GM10266 (cell line): Measurements from ENCODE around the gene ESYT2.

ENCODE experiments used
- DNase-seq: peaks from one replicate; pipeline ENCODE4 v3.0.0; 2012; ENCODE audit errors: extremely low spot score
- TF ChIP-seq, protein P1 (sequence below): IDR thresholded peaks from 2 replicates; pipeline ENCODE4 v1.5.1; 2012; ENCODE audit warnings: mild to moderate bottlenecking, low read depth; ENCODE audit not compliant: control insufficient read depth, insufficient read depth; ENCODE audit errors: missing control alignments

ESYT2 gene

DNA sequence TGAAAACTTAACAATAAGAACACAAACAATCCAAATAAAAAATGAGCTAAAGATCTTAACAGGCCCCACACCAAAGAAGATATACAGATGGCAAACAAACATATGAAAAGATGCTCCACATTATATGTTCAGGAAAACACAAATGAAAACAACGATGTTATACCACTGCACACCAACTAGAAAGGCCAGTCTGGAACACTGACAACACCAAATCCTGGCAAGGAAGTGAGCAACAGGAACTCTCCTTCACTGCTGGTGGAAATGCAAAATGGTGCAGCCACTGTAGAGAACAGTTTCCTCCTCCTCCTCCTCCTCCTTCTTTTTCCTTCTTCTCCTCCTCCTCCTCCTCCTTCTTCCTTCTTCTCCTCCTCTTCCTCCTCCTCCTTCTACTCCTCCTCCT lies 112.5 kb downstream of the ESYT2 start:
- DNase-seq, result no peak

DNA sequence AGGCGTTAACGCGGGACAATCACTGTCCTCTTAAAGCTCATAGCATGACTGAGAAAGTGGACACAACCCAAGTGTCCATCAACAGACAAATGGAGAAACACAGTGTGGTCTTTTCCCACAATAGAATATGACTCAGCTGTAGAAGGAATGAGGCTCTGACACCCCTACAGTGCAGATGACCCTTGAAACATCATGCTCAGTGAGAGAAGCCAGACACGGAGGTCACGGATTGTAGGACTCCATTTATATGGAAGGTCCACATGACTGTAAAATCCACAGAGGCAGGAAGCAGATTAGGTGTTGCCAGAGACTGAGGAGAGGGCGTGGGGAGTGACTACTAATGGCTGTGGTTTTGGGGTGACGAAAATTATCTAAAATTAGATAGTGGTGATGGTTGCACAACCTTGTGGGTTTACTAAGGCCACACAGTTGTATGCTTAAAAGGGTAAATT lies 118.6 kb downstream of the ESYT2 start:
- TF ChIP-seq, protein P1, sequence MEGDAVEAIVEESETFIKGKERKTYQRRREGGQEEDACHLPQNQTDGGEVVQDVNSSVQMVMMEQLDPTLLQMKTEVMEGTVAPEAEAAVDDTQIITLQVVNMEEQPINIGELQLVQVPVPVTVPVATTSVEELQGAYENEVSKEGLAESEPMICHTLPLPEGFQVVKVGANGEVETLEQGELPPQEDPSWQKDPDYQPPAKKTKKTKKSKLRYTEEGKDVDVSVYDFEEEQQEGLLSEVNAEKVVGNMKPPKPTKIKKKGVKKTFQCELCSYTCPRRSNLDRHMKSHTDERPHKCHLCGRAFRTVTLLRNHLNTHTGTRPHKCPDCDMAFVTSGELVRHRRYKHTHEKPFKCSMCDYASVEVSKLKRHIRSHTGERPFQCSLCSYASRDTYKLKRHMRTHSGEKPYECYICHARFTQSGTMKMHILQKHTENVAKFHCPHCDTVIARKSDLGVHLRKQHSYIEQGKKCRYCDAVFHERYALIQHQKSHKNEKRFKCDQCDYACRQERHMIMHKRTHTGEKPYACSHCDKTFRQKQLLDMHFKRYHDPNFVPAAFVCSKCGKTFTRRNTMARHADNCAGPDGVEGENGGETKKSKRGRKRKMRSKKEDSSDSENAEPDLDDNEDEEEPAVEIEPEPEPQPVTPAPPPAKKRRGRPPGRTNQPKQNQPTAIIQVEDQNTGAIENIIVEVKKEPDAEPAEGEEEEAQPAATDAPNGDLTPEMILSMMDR, result no peak
- DNase-seq, result peak; percentile 50

More for the DNA sequence above, 112.5 kb downstream of the ESYT2 start:
- TF ChIP-seq, protein P1, result no peak

DNA sequence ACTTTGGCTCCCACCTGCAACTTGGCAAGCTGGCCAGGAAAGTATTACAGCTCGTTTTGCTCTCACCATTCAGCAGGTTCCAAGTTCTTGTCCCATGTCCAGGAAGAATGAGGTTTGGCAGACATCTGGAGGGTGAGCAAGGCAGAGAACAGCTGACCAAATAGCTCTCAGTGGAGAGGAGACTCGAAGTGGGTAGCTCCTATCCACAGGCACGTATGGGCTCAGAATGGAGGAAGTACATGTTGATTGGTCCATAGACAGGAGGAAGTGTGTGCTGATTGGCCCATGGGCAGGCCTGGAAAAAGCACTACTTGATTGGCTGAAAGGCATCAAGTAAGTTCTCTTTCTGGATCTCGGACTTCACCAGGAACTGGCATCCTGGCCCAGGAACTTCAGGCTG lies 121.7 kb downstream of the ESYT2 start:
- no peak for DNase-seq
- TF ChIP-seq, protein P1, result no peak

DNA sequence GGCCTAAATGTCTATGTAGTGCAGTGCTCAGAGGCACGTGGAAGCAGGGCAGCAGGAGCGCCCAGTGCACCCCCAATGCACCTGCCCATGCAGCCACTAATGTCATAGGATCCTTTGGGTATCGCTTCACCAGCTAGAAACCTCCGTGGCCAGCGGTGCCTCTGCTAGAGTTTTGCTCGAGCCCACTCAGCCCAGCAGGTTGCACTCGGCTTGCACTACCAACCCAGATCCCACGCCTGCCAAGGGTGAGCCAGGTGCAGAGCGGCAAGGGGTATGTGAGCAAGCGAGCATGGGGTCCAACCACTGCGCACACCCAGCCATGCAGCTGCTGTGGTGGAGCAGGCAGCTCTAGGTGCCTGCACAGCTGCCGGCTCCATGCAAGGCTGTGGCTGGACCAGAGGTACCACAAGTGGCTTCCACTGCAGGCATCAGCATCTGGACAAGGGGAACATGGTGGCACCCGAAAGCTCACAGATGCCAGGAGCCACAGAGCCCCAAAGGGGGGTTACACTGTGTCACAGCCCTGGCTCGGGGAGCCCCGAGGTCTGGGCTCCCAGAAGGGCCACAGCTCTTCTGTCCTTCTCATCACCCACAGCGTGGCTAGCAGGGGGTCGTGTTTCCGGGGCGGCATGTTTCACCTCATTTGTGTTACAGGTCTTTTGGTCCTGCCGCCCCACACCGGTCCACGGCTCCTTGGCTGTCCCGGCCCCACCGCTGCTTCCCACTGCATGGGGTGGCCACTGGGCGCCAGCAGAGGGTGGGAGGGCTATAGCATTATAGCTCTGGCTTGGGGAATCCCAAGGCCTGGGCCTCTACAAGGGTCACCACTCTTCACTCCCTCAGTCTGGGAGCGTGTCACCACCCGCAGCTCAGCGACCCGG lies 122.4 kb downstream of the ESYT2 start:
- TF ChIP-seq, protein P1, result no peak
- DNase-seq, result no peak

DNA sequence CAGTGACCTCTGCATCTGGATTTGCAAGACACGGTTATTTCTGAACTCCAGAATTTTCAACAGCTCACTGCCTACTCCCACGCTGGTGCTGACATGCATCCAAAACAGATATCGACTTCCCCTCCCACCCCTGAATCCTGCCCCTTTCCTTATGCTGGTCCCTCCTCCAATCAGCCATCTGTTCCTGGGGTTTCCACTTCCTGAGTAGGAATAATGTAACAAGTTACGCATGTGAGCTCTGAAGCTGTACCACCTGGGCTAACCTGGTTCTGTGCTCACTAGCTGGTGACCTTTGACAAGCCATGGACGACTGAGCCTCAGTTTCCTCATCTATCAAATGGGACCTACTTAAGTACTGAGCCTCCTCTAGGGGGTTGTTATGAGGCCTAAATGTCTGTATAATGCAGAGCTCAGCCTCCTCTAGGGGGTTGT lies 123.0 kb downstream of the ESYT2 start:
- TF ChIP-seq, protein P1, result no peak

DNA sequence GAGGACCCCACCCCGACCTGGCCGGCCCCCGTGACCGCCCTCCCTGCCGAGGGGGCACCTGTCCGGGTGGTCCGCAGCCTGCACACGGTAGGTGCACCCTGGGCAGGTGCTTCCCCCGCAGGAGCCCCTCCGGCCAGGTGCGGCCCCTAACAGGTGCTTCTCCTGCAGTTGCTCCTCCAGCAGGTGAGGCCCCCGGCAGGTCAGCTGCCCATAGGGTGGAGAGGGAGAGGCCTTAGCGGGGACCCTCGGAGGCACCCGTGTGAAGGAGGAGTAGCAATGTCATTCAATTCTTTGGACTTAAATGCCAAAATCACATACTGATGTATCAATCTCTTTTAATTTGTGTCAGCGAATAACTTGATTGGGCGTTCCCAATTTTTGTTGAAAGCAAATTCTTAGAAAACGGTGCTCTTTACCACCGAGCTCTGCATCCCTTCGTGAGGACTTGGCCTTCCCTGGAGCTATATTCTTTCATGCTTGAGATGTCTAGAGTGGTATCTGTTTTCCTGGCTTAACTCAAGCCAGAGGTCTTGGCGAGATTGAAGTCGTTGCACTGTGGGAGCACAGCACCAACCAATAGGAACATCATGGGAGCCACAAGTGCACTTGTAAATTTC lies 124.0 kb downstream of the ESYT2 start:
- TF ChIP-seq, protein P1, result no peak
- no peak for DNase-seq

More for the DNA sequence above, 123.0 kb downstream of the ESYT2 start:
- no peak for DNase-seq
